ENCODE results near the gene HSPB9. TPM values are rescaled to one million over a fixed set of nuclear protein-coding genes. Genes with fewer than 3 reads are reported as not detected.
A peak's percentile ranks its signal among the peaks of the same experiment; 100 is the strongest.

HSPB9 gene
- total RNA-seq, 1 experiment from 2014 or later, result 0.46 TPM

DNA sequence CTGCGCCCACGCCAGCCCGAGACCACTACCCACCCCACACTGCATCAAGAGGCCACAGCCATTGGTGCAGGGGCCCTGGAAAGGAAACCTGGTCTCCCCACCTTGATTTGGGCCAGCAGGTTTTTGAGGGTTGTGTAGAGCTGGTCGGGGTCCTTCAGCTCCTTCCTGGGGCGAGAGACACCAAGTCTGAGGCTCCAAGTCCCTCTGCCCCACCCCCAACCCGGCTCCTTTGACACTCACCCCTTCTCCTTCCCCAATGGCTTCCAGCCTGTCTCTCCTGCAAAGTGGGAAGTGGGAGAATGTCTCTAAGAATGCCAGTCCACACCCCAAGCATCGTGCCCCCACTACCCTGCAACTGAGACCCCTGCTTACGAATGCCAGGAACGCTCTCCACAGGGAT is 8.5 kb upstream of the HSPB9 start (continued):
- TF ChIP-seq, protein P1, sequence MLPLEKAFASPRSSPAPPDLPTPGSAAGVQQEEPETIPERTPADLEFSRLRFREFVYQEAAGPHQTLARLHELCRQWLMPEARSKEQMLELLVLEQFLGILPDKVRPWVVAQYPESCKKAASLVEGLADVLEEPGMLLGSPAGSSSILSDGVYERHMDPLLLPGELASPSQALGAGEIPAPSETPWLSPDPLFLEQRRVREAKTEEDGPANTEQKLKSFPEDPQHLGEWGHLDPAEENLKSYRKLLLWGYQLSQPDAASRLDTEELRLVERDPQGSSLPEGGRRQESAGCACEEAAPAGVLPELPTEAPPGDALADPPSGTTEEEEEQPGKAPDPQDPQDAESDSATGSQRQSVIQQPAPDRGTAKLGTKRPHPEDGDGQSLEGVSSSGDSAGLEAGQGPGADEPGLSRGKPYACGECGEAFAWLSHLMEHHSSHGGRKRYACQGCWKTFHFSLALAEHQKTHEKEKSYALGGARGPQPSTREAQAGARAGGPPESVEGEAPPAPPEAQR (CRISPR knock-in tag; IDR thresholded peaks at IDR 0.05), result no peak
- TF ChIP-seq JAZF1 (CRISPR knock-in tag; IDR thresholded peaks at IDR 0.05) (no peak), ZNF396 (CRISPR knock-in tag; IDR thresholded peaks at IDR 0.05; ENCODE audit: borderline replicate concordance) (no peak)

DNA sequence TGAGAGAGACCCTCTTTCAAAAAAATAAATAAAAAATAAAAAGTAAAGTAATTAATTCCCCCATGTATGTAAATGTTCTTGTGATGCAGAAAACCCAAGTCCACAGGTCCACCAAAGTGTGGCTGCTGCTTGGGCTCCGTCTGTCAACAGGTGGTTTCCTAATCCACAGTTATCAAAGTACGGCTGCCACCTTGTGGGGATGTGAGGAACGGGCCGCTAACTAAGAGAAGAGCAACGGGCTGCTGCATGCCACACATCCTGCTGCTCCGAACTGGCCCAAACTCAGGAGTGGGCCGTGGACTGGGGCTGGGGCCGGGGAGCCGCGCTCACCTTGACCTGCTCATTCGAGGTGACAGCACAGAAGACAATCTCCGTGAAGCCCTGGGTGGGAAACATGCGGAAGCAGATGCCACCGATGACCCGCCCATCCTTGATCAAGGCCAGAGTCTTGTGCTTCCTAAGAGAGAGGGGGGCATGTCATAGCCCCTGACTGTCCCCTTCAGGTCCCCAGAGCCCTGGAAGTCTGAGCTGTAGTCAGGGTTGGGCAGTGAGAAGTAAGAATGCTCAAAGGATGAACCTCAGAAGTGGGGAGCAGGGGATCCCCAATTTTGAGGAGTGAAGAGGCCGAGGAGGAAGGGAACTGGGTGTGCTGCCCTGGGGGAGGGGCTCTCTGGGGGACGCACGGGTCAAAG is 5.8 kb upstream of the HSPB9 start:
- Mint-ChIP-seq H3K27me3 (ENCODE audit: low read depth) (no peaks in the 10 kb centered on the region), H3K27ac (peak overlapping the region; percentile 41; the same call in 1 of the 2 replicates), H3K4me1 (peaks cover 22% of the 10 kb centered on the region), H3K4me3 (no peak overlapping the region), H3K9me3 (no peaks in the 10 kb centered on the region), H3K36me3 (peaks cover 30% of the 10 kb centered on the region)
- ChIA-PET CTCF (interaction anchor here (0.8 to 4.5 kb wide), 9 partner anchors 10 to 157 kb away, joined by 3 to 54 read pairs (median 5); partner anchors contain the start of genes DNAJC7 and NKIRAS2), POLR2A (no interaction called here)
- peak; percentile 87 for DNase-seq (ENCODE audit: low spot score)
- peak; percentile 23 for ATAC-seq
- TF ChIP-seq, protein P2, sequence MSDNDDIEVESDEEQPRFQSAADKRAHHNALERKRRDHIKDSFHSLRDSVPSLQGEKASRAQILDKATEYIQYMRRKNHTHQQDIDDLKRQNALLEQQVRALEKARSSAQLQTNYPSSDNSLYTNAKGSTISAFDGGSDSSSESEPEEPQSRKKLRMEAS (CRISPR knock-in tag; IDR thresholded peaks at IDR 0.05), result no peak
- no peak for TF ChIP-seq ATF1 (CRISPR knock-in tag; IDR thresholded peaks at IDR 0.05)
- TF ChIP-seq, protein P3, sequence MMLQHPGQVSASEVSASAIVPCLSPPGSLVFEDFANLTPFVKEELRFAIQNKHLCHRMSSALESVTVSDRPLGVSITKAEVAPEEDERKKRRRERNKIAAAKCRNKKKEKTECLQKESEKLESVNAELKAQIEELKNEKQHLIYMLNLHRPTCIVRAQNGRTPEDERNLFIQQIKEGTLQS (CRISPR knock-in tag; conservative IDR thresholded peaks at IDR 0.05), result no peak
- TF ChIP-seq, protein P4, sequence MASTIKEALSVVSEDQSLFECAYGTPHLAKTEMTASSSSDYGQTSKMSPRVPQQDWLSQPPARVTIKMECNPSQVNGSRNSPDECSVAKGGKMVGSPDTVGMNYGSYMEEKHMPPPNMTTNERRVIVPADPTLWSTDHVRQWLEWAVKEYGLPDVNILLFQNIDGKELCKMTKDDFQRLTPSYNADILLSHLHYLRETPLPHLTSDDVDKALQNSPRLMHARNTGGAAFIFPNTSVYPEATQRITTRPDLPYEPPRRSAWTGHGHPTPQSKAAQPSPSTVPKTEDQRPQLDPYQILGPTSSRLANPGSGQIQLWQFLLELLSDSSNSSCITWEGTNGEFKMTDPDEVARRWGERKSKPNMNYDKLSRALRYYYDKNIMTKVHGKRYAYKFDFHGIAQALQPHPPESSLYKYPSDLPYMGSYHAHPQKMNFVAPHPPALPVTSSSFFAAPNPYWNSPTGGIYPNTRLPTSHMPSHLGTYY (CRISPR knock-in tag; IDR thresholded peaks at IDR 0.05), result no peak
- TF ChIP-seq ESRRA (CRISPR knock-in tag; IDR thresholded peaks at IDR 0.05; ENCODE audit: borderline replicate concordance), result no peak
- no peak for TF ChIP-seq ZBTB21 (CRISPR knock-in tag; IDR thresholded peaks at IDR 0.05; ENCODE audit: borderline replicate concordance)
- TF ChIP-seq ZMAT4 (CRISPR knock-in tag; IDR thresholded peaks at IDR 0.05), result no peak
- no peak for TF ChIP-seq SMAD4 (CRISPR knock-in tag; IDR thresholded peaks at IDR 0.05)
- no peak for TF ChIP-seq RORB (CRISPR knock-in tag; IDR thresholded peaks at IDR 0.05)
- peak; percentile 83 for TF ChIP-seq PRDM15 (CRISPR knock-in tag; IDR thresholded peaks at IDR 0.05)
- TF ChIP-seq E2F5 (CRISPR knock-in tag; IDR thresholded peaks at IDR 0.05), result no peak
- TF ChIP-seq FOXP1 (CRISPR knock-in tag; IDR thresholded peaks at IDR 0.05; ENCODE audit: borderline replicate concordance), result 0 out of 2 replicates have a peak, but pooled peaks have one; percentile 58
- peak; percentile 58 for TF ChIP-seq CTCF (IDR thresholded peaks at IDR 0.05)
- TF ChIP-seq, protein P5, sequence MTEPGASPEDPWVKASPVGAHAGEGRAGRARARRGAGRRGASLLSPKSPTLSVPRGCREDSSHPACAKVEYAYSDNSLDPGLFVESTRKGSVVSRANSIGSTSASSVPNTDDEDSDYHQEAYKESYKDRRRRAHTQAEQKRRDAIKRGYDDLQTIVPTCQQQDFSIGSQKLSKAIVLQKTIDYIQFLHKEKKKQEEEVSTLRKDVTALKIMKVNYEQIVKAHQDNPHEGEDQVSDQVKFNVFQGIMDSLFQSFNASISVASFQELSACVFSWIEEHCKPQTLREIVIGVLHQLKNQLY (CRISPR knock-in tag; IDR thresholded peaks at IDR 0.05), result no peak
- no peak for TF ChIP-seq ZNF263 (CRISPR knock-in tag; IDR thresholded peaks at IDR 0.05; ENCODE audit: low read depth)
- no peak for TF ChIP-seq NR1H2 (CRISPR knock-in tag; IDR thresholded peaks at IDR 0.05)
